Measurements from ENCODE around the gene SRGAP3.

DNA sequence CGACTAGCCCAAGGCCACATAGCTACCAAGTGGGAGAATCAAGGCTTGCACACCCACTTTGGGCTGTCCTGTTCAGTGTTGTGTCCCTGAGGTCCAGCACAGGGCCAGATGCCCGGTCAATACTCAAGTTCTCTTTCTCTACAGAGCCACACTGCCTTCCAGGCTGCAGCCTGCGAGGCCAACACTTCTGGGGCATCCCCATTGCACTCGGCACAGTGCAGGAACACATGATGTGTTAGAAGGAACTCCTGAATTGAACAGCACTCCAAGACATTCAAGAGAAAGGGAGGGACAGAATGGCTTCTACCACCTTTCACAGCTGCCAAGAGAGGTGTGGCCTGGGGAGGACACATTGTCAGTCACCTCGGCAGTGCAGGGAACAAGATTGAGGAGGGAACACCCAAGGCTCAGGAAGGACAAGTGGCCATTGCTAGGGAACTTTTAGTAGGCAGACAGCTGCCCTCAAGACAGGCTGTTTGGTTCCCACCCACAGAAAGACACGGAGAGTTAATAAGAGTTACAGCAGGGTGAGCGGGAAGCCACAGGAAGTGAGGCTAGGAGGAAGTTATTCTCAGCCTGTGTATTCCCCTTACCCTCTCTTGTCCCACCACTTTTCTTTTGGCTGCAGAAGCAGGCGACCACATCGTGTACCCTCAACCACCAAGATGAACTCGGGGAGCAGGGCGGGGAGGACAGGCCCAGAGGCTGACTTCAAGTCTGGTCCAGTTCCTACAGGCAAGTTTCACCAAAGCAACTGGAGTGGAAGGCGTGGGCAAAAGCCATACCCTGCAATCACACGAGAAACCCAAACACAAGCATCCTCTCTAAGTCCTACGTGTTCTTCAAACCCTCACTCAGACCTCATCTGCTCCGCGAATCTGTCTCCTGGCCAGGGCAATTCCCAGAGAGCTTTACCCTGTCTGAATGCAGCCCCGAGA lies 69.4 kb downstream of the SRGAP3 start:
- TF ChIP-seq CTCF (IDR thresholded peaks at IDR 0.05) (no peak), EZH2 (IDR thresholded peaks at IDR 0.05; ENCODE audit: borderline replicate concordance, insufficient read depth, low read depth, low read length, poor library complexity, severe bottlenecking) (no peak)

Measured in B cell (primary cell).